Anterior cingulate cortex (tissue), 58 donors: ENCODE measurements around the gene CCDC12.
A peak's percentile ranks its signal among the peaks of the same experiment; 100 is the strongest.

Source experiments
- DNase-seq, 58 donors: peaks; one replicate each; lab custom pipeline; 2025; lab: John Stamatoyannopoulos, UW

Gene CCDC12

DNA sequence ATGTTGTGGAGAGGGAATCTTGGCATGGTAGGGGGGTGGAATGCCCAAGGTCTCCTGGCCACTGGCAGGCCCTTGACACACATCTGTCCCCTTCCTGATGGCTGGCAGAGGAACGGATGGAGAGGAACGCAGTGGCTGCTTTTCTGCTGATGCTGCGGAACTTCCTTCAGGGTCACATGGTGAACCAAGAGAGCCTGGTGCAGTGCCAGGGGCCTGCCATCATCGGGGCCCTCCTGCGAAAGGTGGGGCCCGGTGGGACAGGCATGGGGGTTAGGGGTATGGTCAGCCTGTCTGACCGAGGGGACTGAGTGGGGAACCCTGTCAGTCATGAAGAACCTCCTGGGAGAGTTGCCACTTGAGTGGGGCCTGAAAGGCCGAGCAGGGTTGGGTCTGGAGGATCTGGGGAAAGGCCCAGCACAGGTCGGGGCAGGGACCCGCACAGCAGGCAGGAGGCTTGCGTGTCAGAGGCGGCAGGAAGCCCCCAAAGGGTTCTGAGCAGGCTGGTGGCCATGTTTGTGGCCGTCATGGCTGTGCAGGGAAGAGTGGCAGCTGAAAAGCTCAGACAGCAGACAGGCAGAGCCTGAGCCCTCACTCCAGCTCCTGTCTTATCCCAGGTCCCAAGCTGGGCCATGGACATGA is 21.0 kb upstream of the CCDC12 start:
- DNase-seq = no peak

GRCh38 chr3:46996689-46997452 is 20.3 kb upstream of the CCDC12 start:
- DNase-seq = no peak

DNA sequence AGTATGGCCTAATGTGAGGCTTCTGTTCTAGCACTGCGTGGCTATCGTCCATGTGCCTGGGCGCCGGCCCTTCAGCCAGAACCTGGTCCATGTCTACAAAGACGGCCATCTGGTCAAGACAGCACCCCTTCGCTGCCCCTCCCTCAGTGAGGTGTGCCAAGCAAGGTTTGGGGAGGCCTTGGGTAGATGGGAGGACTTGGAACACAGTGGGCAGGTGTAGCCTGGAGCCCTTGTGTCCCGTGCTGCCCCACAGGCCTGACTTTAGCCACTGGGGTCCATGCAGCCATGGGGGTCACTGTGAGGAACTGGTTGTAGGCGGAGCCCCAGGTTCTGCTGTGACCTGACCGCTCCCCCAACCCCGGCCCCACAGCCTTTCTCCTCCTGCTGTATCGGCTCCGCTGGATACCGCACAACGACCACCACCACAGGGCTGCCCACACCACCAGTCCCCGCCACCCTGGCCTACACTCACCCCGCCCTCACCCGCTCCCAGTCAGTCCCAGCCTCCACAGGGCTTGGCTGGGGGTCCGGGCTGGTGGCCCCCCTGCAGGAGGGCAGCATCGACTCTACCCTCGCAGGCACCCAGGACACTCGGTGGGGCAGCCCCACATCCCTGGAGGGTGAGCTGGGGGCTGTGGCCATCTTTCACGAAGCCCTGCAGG is 19.5 kb upstream of the CCDC12 start:
- no peak for DNase-seq

GRCh38 chr3:46994801-46995731 is 18.5 kb upstream of the CCDC12 start:
- no peak for DNase-seq

GRCh38 chr3:46993986-46994385 is 17.4 kb upstream of the CCDC12 start:
- DNase-seq = no peak

GRCh38 chr3:46993292-46993691 is 16.7 kb upstream of the CCDC12 start:
- no peak for DNase-seq

DNA sequence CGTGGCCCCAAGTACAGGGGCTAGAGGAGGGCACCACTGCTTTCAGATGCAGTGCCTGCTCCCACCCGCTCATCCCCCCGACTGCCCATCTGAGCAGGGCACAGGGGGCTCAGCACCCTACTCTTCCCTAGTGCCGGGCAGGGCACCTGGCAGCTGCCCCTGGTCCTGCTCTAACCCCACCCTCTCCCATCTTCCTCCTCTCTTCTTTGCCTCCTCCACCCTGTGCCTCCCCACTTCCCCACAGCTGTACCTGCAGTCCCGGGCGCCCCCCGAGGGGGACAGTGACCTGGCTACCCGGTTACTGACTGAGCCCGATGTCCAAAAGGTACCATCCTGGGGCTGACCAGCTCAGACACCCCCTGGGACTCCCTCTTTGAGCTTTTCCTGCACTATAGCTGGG is 15.7 kb upstream of the CCDC12 start:
- DNase-seq = no peak

- no peak for DNase-seq
Observed at GRCh38 chr3:46991406-46992165, 15.0 kb upstream of the CCDC12 start.

DNA sequence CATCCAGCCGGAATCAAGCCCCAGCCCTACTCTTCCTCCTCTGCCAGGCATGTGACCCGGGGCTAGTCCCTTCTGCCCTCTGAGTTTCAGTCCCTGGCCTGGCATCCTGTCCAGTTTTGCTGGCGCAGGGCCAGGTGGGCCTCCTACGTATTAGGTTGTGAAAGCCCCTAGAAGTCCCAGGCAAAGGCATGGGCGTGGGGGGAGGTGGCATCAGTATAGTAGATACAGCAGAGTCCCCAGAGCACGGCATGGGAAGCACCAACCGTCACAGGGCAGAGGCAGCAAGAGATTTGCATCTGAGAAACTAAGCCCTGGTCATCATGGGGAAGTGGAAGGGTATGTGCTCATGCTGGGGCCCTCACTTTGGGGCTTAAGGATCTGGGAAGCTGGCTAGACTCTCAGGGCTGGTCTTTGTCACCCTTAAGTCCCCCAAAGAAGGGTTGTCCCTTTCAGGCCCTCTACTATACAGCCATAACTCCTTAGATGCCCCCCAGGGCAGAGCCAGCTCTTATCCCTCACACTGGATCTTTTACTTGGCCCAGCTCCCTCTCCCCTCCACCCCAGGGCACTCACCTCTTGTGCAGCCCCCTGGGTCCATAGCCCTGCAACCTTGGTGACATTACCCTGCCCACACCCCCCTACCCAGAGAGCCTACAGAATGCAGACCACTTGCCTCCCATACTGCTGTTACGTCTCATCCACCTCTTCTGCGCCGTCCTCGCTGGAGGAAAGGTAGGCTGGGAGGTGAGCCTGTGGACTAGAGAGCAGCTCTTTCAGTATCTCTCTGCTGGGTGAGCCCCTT is 14.2 kb upstream of the CCDC12 start:
- peak in 6 of 58 donors; percentile 13 to 54 (median 31) for DNase-seq

GRCh38 chr3:46989146-46989810 is 12.7 kb upstream of the CCDC12 start:
- DNase-seq = no peak

DNA sequence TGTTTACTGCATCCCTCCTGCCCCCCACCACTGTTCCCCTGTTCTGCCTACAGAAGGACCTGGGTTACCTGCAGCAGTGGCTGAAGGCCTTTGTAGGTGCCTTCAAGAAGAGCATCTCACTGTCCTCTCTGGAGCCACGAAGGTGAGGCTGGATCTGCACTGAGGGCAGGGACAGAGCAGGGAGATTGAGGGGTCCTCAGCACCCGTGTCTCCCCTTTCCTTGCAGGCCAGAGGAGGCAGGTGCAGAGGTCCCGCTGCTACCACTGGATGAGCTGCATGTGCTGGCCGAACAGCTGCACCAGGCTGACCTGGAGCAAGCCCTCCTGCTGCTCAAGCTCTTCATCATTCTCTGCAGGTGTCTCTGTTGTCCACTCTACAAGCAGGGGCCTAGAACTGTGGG is 12.1 kb upstream of the CCDC12 start:
- DNase-seq = no peak

- no peak for DNase-seq
Observed at GRCh38 chr3:46987743-46988401, 11.3 kb upstream of the CCDC12 start.

- DNase-seq = no peak
Observed at GRCh38 chr3:46987319-46987742, 10.8 kb upstream of the CCDC12 start.

DNA sequence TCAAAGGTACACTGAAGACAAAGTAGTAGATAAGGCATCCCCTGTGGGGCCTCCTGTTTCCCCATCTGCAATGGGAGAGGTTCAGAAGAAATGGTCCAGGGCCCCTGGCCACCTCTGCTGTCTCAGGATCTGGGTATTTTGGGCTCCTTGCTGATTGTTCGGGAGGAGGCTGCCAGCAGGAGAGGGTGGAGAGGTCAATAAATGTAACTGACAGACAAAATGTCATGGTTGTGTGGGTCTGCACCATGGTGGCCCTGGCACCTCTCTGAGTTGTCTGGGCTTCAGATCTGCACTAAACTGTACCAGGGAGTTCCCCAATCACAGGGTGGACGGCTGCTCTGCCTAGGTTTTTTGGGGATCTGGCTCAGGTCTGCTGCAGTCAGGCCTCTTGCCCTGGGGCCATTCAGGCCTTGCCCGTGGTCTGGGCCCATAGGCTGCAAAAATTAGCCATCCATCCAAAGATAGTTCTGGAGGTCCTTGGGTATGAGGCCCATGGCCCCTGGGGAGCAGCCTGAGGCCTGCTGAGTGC is 10.3 kb upstream of the CCDC12 start:
- no peak for DNase-seq

- no peak for DNase-seq
Observed at GRCh38 chr3:46986055-46986730, 9.6 kb upstream of the CCDC12 start.

- DNase-seq = no peak
Observed at GRCh38 chr3:46985588-46985987, 9.0 kb upstream of the CCDC12 start.
